LNCAP (cell line): Measurements from ENCODE around the gene ORC3.

ENCODE experiments used
- TF ChIP-seq, protein P1 (sequence below): fragments of 450-650 bp; IDR thresholded peaks from 2 replicates; pipeline ENCODE4 v1.5.1; 2017; ENCODE audit warnings: mild to moderate bottlenecking

The ORC3 gene

DNA sequence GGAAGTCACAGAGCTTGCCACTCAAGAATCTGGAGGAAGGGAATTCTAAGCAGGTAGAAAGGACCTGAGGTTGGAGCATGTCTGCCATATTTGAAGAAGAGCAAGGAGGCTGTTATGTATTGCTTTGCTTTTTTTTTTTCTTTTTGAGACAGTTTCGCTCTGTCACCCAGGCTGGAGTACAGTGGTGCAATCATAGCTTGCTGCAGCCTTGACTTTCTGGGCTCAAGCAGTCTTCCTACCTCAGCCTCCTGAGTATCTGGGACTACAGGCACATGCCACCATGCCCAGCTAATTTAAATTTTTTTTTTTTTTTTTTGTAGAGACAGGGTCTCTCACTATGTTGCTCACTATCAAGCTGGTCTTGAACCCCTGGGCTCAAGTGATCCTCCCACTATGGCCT, 40.8 kb downstream of the ORC3 start:
- TF ChIP-seq, protein P1, sequence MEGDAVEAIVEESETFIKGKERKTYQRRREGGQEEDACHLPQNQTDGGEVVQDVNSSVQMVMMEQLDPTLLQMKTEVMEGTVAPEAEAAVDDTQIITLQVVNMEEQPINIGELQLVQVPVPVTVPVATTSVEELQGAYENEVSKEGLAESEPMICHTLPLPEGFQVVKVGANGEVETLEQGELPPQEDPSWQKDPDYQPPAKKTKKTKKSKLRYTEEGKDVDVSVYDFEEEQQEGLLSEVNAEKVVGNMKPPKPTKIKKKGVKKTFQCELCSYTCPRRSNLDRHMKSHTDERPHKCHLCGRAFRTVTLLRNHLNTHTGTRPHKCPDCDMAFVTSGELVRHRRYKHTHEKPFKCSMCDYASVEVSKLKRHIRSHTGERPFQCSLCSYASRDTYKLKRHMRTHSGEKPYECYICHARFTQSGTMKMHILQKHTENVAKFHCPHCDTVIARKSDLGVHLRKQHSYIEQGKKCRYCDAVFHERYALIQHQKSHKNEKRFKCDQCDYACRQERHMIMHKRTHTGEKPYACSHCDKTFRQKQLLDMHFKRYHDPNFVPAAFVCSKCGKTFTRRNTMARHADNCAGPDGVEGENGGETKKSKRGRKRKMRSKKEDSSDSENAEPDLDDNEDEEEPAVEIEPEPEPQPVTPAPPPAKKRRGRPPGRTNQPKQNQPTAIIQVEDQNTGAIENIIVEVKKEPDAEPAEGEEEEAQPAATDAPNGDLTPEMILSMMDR: no peak

DNA sequence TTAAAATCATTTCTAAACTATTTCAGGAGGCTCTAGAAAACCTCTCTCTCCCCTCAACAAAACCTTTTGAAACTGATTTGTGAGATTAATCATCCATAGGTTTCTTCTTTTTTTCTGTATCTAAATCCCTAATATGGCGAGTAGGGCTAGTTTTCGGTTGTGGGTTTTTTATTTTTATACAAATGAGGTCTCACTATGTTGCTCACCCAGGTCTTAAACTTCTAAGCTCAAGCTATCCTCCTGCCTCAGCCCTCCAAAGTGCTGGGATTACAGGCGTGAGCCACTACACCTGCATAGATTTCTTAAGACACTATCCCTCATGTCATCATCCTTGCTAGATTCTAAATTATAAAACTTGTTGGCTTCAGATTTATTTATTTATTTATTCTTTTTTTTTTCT, 43.9 kb downstream of the ORC3 start:
- TF ChIP-seq, protein P1: no peak

DNA sequence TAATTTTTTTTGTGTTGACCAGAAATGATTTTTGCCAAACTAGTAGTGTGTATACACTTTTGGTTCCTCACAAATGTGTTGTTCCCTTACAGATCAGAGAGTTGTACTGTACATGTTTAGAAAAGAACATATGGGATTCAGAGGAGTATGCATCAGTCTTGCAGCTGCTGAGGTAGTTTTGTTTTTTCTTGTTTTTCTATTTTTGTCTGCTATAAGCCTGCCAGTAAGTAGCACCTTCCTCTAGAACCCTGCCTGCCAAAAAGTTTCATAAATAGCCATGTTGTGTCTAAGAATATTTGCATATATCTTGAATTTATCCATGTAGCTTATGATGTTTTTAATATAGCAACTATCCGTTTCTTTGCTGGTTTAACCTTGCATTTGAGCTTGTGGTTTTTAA, 46.4 kb downstream of the ORC3 start:
- TF ChIP-seq, protein P1: no peak

DNA sequence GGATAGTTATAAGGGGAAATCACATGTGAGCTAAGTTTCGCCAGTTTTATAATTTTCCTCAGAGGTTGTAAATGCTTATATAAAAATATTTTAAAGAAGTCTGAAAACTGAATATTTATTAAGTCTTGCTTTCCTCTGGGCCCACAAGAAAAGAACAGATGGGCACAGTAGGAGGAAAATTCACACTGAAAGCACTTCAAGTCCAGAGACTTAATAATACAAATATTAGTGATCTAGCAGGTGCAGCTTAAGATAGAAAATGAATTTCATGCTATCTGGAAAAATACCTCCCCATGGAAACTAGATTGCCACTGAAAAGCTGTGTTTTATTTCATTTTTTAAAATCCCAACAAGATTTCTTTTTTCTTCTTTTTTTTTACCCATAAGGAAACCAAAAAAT, 47.2 kb downstream of the ORC3 start:
- TF ChIP-seq, protein P1: no peak

DNA sequence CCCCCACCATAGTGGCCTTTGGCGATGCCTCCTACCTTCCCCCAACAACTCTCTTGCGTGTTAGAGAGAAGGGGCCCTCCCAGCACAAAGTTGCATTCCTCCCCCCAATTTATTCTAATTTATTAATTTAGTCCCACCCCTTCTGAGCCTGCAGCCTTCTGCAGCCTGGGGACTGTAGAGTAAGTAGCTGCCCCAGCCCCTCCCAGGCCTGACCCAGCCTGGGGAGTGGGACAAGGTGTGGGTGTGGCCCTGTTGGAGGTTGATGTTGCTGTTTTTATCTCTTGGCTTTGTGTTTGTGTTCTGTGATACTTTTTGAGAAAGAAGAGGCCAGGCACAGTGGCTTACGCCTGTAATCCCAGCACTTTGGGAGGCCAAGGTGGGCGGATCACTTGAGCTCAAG, 49.4 kb downstream of the ORC3 start:
- TF ChIP-seq, protein P1: no peak

DNA sequence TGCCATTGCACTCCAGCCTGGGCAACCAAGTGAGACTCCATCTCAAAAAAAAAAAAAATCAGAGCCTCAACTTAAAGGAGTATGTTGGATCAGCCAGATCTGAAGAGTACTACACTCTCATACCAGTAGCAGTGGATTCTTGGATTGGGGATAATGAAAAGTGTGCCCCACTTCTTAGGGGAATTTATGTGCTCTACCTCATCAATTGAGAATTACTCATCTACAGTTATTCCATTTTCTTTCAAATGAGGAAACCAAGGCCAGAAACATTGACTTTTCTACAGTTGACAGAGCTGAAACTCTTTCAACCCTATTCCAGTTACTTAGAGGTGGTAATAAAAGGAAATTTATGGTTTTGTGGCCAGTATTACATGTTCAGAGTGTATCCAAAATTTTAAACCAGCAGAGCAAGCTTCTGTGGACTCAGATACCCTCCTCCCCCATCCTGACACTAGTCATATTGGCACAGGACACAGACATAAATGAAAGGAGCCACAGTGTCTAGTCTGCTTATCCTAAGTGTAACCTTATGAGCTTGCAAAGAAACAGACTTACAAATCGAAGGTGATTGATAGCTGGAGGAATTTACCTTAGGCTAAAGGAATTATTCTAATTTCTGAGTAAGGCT, 51.2 kb downstream of the ORC3 start:
- TF ChIP-seq, protein P1: no peak

DNA sequence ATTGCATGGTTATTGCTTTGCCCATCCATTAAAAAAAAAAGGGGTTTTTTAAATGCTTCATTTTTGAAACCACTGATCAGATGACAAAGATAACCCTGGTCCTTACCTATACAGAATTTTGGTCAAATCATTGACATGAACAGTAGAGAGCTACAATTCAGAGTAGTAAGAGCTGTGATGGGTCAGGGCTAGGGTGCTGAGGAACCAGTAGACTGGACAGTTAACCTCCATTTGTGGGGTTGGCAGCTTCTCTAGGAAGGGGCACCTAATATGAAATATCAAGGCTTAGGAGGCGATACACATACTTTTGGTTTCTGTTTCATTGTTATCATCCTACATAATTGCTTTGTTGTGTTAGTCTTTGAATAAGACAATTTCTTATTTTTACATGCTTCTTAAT, 55.1 kb downstream of the ORC3 start:
- TF ChIP-seq, protein P1: no peak
